HG02571 (cell line): ENCODE results near the gene TNFAIP8.
A peak's percentile ranks its signal among the peaks of the same experiment; 100 is the strongest.

Experiments
- ATAC-seq: cut with Tn5 transposase; IDR thresholded peaks from one replicate; pipeline ENCODE4 v1.9.1; 2021; ENCODE audit warnings: mild to moderate bottlenecking, moderate library complexity; ENCODE audit not compliant: unreplicated experiment

The TNFAIP8 gene

GRCh38 chr5:119365847-119366539 is 10.2 kb downstream of the TNFAIP8 start:
- ATAC-seq, result no peak

DNA sequence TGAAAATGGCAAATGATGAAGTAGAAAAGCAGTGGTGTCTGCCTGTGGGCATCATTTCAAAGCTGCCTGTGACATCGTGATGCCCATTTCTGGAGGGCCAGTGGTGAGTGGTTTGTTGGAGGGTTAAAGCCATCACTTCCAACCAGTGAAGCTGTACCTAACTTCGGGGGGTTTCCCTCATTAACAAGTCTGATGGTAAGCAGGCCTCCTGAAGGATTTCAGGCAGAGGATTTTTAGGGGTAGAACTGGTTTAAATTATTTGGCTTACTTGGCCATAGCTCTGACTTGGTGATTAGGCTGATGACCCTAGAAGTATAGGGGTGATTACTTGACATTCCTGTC is 10.7 kb downstream of the TNFAIP8 start:
- ATAC-seq, result peak; percentile 28

- peak; percentile 67 for ATAC-seq
Observed at GRCh38 chr5:119367502-119368237, 11.9 kb downstream of the TNFAIP8 start.

DNA sequence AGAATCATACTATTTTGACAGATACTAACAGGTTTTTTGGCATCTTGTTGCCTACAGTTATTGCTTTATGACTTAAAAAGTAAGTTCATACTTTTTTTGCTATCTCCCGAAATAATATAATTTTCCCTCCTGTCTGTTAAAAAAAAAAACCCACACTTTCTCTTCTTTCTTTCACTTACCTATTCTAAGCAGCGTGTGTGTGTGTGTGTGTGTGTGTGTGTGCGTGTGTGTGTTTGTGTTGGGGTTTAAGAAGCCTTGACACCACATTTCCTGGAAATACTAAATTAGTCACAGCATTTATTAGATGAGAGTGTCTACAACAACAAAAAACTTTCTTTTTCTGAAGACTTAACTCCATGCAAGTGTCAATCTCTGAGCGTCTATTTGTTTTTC is 12.4 kb downstream of the TNFAIP8 start:
- ATAC-seq, result no peak

GRCh38 chr5:119370486-119370885 is 14.7 kb downstream of the TNFAIP8 start:
- ATAC-seq, result no peak

DNA sequence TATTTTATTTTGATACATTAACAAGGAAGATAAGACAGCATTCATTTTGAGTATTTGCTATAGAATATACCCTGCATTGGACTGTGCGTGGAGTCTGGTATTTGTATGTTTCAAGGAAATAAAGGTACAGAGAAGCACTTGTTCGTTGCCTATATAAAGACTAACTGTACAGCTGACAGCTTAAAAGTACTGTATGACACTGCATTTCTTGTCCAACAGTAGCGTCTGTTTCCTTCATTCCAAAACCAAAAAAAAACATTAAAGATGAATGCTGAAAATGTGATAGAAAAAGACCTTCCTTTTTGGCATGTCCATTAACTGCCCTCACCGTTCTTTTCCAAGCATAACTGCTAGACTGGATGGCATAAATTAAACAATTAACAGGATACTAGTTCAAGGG is 15.3 kb downstream of the TNFAIP8 start:
- no peak for ATAC-seq

GRCh38 chr5:119373449-119373858 is 17.6 kb downstream of the TNFAIP8 start:
- ATAC-seq, result peak; percentile 47

DNA sequence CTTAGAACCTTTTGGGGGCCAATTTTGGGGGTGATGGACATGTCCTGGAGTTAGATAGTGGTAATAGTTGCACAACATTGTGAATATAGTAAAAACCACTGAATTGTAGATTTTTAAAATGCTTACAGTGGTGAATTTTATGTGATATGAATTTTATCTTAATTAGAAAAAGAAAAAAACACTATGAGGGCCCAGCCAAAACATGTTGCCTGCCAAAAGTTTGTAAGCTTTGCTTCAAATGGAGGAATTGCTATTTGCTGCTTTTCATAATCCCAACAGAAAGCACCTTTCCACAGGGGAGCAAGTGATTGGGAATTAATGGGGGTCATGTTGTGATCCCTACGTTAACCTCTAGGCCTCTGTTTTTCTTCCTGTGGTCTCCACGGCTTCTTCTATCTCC is 19.1 kb downstream of the TNFAIP8 start:
- no peak for ATAC-seq

DNA sequence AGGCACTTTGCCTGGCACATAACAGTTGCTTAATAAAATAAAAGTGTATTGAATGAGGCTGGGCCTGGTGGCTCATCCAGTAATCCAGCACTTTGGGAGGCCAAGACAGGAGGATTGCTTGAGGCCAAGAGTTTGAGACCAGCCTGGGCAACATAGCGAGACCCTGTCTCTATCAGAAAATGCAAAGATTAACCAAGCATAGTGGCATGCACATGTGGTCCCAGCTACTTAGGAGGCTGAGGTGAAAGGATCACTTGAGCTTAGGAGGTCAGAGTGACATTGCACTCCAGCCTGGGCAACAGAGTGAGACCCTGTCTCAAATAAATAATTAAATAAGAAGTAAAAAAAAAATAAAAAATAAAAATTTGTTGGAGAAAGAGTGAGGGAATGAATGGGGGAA is 21.2 kb downstream of the TNFAIP8 start:
- ATAC-seq, result no peak

- ATAC-seq, result no peak
Observed at GRCh38 chr5:119378075-119378700, 22.4 kb downstream of the TNFAIP8 start.

DNA sequence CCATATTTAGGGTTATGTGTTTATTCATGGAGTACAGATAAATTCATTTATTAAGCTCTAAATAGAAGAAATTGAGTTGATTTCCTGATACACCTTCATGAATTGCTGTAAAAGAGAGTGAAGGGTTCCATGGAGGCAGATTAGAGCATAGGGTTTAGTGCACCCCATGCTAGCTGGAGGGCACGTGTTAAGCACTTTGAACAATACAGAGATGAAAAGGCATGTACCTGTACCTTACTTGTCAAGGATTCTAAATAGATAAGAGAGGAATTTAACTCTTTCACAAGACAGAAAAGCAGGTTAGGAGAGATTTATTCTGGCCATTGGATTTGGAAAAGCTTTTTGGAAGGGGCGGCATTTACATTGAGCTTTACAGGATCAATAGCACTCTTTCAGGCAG is 23.3 kb downstream of the TNFAIP8 start:
- no peak for ATAC-seq

GRCh38 chr5:119379942-119380547 is 24.2 kb downstream of the TNFAIP8 start:
- ATAC-seq, result no peak

DNA sequence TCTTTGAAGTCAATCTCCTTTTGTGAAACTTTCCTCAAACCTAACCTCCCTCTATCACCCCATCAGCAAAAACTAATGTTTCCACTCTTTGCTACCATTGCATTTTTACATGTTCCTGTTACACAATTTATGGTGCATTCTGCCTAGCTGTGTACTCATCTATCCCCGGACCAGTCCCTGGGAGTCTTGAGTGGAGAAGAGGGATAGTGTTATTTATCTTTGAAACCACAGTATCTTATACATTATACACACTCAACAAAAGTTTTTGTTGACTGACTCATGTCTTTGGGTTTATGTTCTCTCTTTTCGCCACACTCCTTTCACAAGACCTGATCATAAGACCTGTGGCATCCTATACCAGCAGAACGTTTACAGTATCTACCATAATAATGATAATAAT is 26.4 kb downstream of the TNFAIP8 start:
- no peak for ATAC-seq

DNA sequence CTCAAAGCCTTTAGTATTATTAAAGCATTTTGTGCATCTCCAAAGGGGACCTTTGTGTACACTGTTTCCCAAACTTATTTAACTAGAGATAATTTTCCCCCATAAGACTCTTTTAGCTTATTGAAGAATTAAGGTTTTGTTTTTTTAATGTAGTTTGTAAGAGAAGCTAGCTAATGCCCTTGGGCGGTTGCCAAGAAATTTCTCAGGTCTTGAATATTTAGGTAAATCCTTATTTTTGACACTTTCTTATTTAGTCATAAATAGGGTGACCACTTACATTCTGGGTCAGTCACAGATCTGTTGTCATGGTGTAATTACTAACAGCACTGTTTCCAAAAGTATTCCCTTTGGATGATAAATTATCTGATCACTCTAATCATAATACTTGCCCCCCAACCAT is 27.2 kb downstream of the TNFAIP8 start:
- ATAC-seq, result no peak

GRCh38 chr5:119385136-119385535 is 29.3 kb downstream of the TNFAIP8 start:
- ATAC-seq, result no peak

GRCh38 chr5:119385536-119386128 is 29.8 kb downstream of the TNFAIP8 start:
- ATAC-seq, result no peak

DNA sequence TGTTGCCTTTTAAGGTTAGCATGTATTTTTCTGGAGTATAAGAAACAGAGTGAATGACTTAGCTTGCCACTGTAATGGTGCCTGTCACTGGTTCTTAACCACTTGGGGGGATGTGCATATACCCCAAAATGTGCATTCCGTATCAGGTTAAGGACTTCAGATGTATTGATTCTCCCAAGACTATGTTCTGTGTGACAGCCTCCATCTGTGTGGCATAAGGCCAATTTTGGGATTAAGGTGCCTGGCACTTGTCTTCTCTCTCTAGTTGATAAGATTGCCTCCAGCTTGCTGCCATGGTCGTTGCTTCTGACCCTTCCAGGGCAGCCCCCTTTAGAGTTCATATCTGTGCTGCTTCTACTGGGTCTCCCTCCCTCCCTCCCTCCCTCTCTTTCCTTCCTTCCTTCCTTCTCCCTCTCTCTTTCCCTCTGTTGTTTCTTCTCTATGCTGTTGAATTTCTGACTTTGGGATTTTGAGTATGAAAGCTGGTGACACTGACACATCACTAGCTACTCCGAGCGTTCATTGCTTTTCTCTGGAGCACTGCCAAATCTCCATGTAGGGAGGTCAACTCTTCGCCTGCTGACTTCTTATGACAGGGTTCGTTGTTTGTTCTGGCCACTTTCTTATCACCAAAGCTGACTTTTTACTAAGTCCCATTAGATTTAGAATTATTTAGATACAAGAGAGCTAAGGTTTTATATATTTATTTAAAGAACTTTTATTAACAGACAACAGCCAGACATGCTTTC is 31.0 kb downstream of the TNFAIP8 start:
- no peak for ATAC-seq

DNA sequence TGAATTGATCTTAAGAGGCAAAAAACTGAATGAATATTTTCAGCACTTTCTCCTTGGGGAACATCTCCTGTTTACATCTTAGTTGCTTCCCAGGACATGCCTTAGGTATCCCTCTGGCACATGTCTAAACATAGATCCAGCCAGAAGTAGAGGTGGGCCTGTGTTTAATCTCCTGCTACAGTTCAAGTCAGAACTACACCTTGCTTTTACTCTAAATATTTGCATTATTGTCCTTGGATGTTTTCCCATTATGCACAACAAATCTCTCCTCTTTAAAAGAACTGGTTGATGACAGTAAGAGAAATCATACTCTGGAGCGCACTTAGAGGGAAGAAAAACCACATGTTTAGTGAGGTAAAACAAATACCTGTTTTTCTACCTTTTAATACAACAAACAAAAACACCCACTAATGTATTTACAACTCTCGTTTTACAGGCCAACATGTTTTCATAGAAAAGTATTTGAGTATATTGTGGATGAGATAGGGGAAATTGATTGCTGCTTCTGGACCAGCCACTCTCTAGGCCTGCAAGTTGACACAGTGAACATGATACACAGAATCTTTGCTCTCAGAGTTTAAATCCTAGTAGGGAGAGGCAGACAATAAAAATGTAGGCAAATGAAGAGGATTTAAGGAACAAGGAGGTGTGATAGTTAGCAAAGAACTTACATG is 32.3 kb downstream of the TNFAIP8 start:
- ATAC-seq, result no peak

DNA sequence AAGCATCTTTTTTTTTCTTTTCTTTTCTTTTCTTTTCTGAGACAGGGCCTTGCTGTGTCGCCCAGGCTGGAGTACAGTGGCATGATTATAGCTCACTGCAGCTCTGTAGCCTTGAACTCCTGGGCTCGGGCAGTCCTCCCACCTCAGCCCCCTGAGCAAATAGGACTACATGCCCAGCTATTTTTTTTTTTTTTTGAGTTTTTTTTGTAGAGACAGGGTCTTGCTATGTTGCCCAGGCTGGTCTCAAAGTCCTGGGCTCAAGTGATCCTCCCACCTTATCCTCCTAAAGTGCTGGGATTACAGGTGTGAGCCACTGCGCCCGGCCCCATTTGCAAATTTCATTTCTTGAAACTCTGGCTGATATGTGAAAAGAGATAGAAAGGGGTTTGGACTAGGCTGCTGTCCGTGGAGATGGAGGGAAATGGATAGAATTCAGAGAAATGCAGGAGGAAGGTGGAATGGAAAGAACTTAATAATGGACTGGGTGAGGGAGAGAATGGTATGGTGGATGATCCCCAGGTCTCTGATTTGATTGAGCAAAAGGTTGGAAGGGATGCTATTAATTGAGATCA is 32.9 kb downstream of the TNFAIP8 start:
- ATAC-seq, result no peak
